WTC11 (cell line): ENCODE data around the gene CTCF.

Source experiments
- AFF4 ChIP-seq: sonication (generic); formaldehyde crosslinking; IDR thresholded peaks from 2 replicates; pipeline ENCODE4 v1.8.1; 2023; ENCODE audit warnings: mild to moderate bottlenecking, missing genetic modification reagents, borderline replicate concordance
- ATF2 ChIP-seq: sonication (generic); formaldehyde crosslinking; IDR thresholded peaks from 2 replicates; pipeline ENCODE4 v1.8.1; 2022; ENCODE audit warnings: low read depth, missing genetic modification reagents, borderline replicate concordance
- CREB1 ChIP-seq: sonication (generic); formaldehyde crosslinking; IDR thresholded peaks from 2 replicates; pipeline ENCODE4 v1.8.0; 2023; ENCODE audit warnings: mild to moderate bottlenecking, missing genetic modification reagents
- CREM ChIP-seq: sonication (generic); formaldehyde crosslinking; IDR thresholded peaks from 2 replicates; pipeline ENCODE4 v1.8.1; 2022; ENCODE audit warnings: mild to moderate bottlenecking, missing genetic modification reagents, moderate library complexity
- HMGA2 ChIP-seq: fragments of 250-450 bp; sonication (Bioruptor Pico); IDR thresholded peaks from 2 replicates; pipeline ENCODE4 v1.4.0; 2021; ENCODE audit warnings: mild to moderate bottlenecking, moderate library complexity
- NFE2L1 ChIP-seq: sonication (generic); formaldehyde crosslinking; IDR thresholded peaks from 2 replicates; pipeline ENCODE4 v1.8.1; 2023; ENCODE audit warnings: missing genetic modification reagents
- NR1H2 ChIP-seq: sonication (generic); formaldehyde crosslinking; IDR thresholded peaks from 2 replicates; pipeline ENCODE4 v1.9.0; 2021; ENCODE audit warnings: mild to moderate bottlenecking, moderate library complexity, missing genetic modification reagents
- TP53 ChIP-seq: sonication (generic); formaldehyde crosslinking; IDR thresholded peaks from 2 replicates; pipeline ENCODE4 v1.8.1; 2023; ENCODE audit warnings: mild to moderate bottlenecking, missing genetic modification reagents
- ZNF396 ChIP-seq: fragments of 250-450 bp; sonication (Bioruptor Pico); IDR thresholded peaks from 2 replicates; pipeline ENCODE4 v1.8.0; 2021; ENCODE audit warnings: mild to moderate bottlenecking, moderate library complexity, borderline replicate concordance
- ZNF423 ChIP-seq: fragments of 250-450 bp; sonication (Bioruptor Pico); IDR thresholded peaks from 2 replicates; pipeline ENCODE4 v2.1.2; 2022; ENCODE audit warnings: mild to moderate bottlenecking, moderate library complexity
- TF ChIP-seq, protein P1 (sequence below): fragments of 200-600 bp; IDR thresholded peaks from 2 replicates; pipeline ENCODE4 v1.8.0; 2022; ENCODE audit warnings: antibody characterized with exemption

GRCh38 chr16:67528222-67528869 lies 34.0 kb upstream of the CTCF start, which contains the start of gene RIPOR1:
- TF ChIP-seq NFE2L1: no peak
- no peak for TF ChIP-seq AFF4 (CRISPR knock-in tag)
- no peak for TF ChIP-seq HMGA2 (CRISPR knock-in tag)
- TF ChIP-seq, protein P1, sequence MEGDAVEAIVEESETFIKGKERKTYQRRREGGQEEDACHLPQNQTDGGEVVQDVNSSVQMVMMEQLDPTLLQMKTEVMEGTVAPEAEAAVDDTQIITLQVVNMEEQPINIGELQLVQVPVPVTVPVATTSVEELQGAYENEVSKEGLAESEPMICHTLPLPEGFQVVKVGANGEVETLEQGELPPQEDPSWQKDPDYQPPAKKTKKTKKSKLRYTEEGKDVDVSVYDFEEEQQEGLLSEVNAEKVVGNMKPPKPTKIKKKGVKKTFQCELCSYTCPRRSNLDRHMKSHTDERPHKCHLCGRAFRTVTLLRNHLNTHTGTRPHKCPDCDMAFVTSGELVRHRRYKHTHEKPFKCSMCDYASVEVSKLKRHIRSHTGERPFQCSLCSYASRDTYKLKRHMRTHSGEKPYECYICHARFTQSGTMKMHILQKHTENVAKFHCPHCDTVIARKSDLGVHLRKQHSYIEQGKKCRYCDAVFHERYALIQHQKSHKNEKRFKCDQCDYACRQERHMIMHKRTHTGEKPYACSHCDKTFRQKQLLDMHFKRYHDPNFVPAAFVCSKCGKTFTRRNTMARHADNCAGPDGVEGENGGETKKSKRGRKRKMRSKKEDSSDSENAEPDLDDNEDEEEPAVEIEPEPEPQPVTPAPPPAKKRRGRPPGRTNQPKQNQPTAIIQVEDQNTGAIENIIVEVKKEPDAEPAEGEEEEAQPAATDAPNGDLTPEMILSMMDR: no peak
- no peak for TF ChIP-seq ZNF396 (CRISPR knock-in tag)
- TF ChIP-seq NR1H2: no peak
- no peak for TF ChIP-seq CREM (CRISPR knock-in tag)
- no peak for TF ChIP-seq CREB1
- TF ChIP-seq ATF2 (CRISPR knock-in tag): no peak
- no peak for TF ChIP-seq ZNF423 (CRISPR knock-in tag)
- TF ChIP-seq TP53 (CRISPR knock-in tag): no peak
